Karpas-422 (cell line): ENCODE measurements around the gene SNAP91. TPM values are rescaled to one million over a fixed set of nuclear protein-coding genes. Genes with fewer than 3 reads are reported as not detected.

Experiments used
- total RNA-seq: library from RNA; depleted of rRNA; stranded (reverse); fragments of >200 nt; shearing (Covaris generic); gene quantifications from 2 replicates; pipeline ENCODE4 v1.2.3, GENCODE V29; 2014; ENCODE audit warnings: low replicate concordance; rRNA removed

SNAP91 gene
- total RNA-seq, 1 experiment from 2014 or later: not detected

Other genes starting within 250 kb of the SNAP91 start
- gene PRSS35, start 196.6 kb downstream of the SNAP91 start, total RNA-seq: not detected in 2 replicates
- not detected in 2 replicates for gene RIPPLY2, start 144.3 kb upstream of the SNAP91 start, total RNA-seq
- 15.1 and 37.0 TPM in 2 replicates for gene CYB5R4, start 150.6 kb upstream of the SNAP91 start, total RNA-seq